GM18858 (cell line): ENCODE results near the gene TMEM82.

Experiments
- ATAC-seq: cut with Tn5 transposase; IDR thresholded peaks from one replicate; pipeline ENCODE4 v1.9.1; 2021; ENCODE audit not compliant: unreplicated experiment

The TMEM82 gene

GRCh38 chr1:15775706-15776105 lies 33.4 kb downstream of the TMEM82 start:
- no peak for ATAC-seq

DNA sequence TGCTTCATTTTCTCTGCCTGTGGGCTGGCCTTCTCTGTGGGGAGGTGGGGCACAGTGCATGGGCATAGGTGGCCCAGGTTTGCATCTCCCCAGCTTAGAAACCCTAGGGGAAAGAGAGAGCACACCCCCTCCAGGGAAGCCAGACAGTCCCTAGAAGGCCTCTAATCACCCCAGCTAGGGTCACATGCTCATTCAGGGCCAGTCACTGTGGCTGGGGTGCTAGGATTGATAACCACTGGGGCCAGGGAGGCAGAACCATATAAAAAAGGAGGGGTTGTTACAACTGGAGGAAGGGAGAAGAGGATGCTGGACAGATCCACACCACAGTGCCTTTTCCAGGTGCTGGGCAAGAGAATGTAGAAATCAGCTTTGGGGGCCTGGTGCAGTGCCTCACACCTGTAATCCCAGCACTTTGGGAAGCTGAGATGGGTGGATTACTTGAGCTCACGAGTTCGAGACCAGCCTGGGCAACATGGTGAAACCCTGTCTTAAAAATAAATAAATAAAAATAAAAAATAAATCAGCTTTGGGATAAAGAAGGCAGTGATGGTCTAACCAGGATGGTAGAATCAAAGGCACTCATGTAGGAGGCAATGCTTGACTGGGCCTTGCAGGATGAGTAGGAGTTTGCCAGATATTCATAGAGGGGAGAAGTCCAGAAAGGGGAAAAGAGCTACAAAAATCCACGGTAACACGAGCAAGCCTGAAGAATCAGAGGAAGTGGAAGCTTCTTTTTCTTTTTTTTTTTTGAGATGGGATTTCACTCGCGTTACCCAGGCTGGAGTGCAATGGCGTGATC lies 35.8 kb downstream of the TMEM82 start:
- no peak for ATAC-seq

GRCh38 chr1:15785683-15786082 lies 43.4 kb downstream of the TMEM82 start:
- ATAC-seq: no peak

DNA sequence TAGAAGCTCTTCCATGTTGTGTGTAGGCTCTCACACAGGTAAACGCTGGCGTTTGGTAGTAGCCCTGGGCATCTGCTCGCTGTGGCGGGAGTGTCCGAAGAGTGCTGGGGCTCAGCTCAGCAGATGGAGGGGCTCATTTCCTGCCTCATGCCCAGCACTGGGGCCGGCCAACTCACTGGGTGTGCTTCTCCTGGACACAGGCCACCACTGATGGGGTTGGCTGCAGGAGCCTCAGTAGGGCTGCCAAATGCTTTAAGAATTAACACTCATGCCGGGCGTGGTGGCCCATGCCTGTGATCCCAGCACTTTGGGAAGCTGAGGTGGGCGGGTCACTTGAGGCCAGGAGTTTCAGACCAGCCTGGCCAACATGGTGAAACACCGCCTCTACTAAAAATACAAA lies 44.3 kb downstream of the TMEM82 start:
- no peak for ATAC-seq

GRCh38 chr1:15788624-15789301 lies 46.5 kb downstream of the TMEM82 start:
- ATAC-seq: no peak

DNA sequence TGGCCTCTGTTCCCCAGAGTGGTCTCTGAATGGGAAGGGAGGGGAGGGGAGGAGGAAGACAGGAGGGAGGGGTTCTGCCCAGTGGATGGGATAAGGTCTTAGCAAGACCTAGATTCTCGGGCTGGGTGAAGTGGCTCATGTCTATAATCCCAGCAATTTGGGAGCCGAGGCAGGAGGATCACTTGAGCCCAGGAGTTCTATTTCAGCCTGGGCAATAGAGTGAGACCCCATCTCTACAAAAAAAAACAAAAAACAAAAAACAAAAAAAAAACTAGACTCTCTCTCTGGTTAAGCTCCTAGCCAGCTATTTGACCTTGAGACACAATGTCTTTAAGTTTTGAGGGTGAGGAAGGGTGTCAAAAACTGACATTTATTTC lies 53.8 kb downstream of the TMEM82 start:
- no peak for ATAC-seq
